Activated T-cell treated with anti-CD3 and anti-CD28 coated beads for 48 hours (primary cell): ENCODE results near the gene LEMD1.
"Not testable (repeated sequence)": the region's sequence is repeated elsewhere in the genome, so short reads cannot be mapped to it uniquely, and the experiment has no call there.

Experiments
- DNase-seq: peaks from one replicate; pipeline ENCODE4 v3.0.0-alpha.2; 2020; ENCODE audit warnings: low read depth

Gene LEMD1

DNA sequence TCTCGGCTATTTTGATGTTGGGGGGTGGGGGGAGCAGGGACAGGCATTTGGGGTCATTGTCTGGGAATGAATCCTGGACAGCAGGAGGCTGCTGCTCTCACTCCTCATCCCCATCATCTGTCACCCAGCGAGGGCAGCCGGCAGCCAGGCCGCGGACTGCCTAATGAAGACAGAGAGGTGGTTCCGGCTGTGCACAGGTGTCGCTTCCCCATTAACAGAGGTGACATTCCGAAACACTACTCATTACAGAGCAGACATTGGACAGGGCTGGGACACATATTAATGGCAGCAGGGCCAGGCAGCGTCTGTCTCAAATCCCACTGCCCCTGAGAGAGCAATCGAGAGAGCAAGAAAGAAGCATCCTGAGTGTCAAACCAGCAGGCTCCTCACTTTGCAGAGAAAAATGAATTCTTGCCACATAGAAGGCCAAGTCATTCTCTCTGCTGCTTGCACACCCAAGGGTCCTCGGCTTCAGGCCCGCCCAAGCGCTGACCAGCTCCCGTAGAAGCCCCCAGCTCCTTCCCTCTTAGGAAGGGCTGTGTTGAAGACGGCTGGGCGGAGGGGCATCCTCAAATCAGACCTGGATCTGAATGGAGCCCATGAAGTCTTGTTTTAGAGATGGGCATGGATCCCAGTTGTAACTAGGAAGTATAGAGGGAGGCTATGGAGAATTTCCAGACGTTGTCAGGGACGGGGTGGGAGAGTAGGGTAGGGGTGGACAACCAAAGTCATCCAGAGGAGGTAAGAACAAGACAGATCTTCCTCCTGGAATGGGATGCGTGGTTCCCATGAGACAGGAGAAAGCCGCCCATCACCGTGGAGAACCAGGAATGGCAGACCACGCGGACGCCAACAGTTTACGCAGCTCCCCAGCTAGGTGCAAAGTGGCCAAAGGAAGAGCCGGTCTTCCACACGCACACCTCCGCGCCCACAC lies 8.2 kb upstream of the LEMD1 start:
- DNase-seq, result no peak

DNA sequence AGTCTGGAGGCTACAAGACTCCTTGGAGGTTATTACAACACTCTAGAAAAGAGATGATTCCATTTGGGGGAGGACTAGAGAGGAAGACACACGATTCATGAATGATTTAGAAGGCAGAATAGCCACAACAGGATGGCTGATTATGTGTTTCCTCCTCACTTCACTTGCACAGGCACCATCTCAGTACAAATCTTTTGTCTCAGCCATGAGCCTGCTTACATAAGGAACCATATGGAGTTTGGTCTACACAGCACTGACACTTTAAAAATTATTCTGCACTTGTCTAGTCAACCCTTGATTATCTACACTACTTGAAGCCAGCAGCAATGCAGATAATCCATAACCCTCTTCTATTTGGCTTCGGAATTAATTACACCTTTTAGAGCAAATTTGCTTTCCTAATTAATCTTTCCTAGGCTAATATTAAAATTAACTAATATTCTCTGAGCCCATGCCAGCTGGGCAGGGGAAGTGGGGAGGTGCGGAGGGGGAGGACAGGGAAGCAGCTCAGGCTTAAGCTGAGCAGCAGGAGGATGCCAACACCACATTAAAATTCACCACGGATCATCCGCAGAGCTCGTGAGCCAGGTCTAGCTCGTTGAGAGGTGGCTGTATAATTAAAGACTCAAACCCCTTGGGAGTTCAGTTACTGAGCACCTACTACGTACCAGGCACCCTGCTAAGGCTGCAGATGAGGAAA lies 3.2 kb upstream of the LEMD1 start:
- DNase-seq, result no peak

DNA sequence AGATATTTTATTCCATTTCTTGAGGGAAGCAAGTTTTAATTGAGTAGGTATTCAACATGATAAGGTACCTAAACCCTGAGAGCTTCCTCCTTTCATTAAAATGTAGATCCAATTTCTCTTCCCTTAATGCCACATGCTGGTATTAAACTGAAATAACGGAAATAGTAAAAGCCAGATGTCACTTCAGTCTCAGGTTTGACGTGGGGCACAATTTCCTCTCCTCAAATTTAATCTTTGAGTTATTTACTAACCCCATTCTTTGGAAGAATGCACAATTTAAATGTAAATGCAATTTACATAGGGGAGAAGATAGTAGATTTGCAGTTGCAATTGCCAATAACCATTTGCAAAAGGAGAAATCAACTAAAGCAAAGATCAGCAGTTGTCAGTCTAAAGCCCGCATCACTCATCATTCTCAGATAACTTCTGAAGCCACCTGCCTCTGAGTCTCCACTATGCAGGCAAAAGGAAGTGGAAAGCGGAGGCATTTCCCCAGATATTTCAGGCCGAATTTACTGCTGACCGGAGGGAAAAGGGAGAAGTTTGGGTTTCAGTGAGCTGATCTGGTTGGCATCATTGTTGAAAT lies 2.1 kb upstream of the LEMD1 start:
- DNase-seq, result no peak

- DNase-seq, result no peak
Observed at GRCh38 chr1:205422993-205423642, 1.3 kb upstream of the LEMD1 start.

DNA sequence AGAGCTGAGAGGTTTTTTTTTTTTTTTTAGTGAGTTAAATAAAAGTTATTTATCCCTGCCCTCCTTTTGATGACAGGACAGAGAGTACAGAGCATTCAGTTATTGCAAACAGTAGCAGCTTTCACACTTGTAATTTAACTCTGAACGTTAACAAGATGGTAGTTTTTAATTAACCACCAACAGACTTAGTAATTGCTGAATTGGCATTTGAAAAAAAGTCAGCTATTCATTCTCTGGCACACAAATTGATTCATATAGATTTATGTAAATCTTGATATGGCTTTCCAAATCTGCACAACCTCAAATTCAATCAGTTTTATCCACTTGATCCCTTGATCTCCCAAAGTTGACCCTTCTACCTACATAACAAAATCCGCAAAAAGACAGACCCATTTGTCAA lies 918 bp downstream of the LEMD1 start:
- DNase-seq, result no peak

- no peak for DNase-seq
Observed at GRCh38 chr1:205417870-205418635, 3.8 kb downstream of the LEMD1 start.

DNA sequence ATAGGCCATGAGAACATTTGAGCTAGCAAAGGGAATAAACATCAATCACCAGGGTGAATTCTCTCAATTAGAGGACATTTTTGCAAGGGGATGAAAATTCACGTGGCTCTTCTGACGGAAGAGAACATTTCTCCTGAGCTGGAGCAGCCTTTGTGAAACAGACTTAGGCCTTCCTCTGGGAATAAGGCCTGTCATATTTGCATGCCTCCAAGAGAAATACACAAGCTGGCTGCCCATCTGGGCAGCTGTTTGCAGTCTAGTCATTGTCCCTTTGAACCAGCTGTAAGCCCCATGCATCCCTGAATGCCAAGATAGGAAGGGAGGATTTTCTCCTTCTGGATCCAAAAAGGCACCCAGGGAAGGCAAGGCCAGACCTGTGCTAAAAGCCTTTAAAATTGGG lies 5.5 kb downstream of the LEMD1 start:
- DNase-seq, result no peak

GRCh38 chr1:205410581-205411298 lies 11.1 kb downstream of the LEMD1 start:
- DNase-seq, result no peak

GRCh38 chr1:205407970-205408369 lies 13.9 kb downstream of the LEMD1 start:
- no peak for DNase-seq

DNA sequence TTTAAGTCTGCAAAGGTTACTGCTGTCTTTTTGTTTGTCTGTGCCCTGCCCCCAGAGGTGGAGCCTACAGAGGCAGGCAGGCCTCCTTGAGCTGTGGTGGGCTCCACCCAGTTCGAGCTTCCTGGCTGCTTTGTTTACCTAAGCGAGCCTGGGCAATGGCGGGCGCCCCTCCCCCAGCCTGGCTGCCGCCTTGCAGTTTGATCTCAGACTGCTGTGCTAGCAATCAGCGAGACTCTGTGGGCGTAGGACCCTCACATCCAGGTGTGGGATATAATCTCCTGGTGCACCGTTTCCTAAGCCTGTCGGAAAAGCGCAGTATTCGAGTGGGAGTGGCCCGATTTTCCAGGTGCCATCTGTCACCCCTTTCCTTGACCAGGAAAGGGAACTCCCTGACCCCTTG lies 15.6 kb downstream of the LEMD1 start:
- not testable (repeated sequence) for DNase-seq

- DNase-seq, result not testable (repeated sequence)
Observed at GRCh38 chr1:205404484-205404883, 17.4 kb downstream of the LEMD1 start.

DNA sequence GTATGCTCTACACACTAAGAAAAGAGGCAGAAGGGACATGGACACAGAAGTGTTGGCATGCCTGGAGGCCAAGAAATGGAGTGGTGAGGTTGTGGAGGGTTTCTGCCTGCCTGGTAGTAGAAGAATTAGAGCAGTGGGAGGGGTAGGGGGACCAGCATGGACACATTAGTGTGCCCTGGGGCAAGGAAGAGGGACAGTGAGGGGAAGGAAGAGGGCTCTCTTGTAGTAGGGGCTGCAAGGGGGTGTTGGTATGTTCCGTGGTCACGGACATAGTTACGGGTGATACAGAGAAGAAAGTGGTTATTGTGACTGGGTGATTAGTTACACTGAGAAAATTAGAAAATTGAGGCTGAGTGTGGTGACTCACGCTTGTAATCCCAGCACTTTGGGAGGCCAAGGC lies 23.3 kb downstream of the LEMD1 start:
- no peak for DNase-seq

- DNase-seq, result no peak
Observed at GRCh38 chr1:205396967-205397616, 24.8 kb downstream of the LEMD1 start.

GRCh38 chr1:205395616-205396015 lies 26.2 kb downstream of the LEMD1 start:
- no peak for DNase-seq

GRCh38 chr1:205392650-205393049 lies 29.2 kb downstream of the LEMD1 start:
- no peak for DNase-seq

GRCh38 chr1:205391386-205391785 lies 30.5 kb downstream of the LEMD1 start:
- no peak for DNase-seq

DNA sequence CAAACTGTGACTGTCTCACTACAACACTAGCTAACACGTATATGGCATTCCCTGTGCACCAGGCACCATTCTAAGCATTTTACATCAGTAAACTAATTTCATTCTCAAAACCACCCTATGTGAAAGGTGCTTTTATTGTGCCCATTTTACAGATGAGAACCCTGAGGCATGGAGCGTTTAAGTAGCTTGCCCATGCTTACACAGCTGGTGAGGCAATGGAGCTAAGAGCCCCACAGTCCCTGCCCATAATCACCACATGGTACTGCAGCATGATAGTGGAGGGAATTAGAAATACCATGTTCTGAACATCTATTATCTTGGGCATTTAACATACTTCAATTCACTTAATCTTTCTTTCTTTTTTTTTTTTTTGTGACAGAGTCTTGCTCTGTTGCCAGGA lies 34.0 kb downstream of the LEMD1 start:
- DNase-seq, result no peak

DNA sequence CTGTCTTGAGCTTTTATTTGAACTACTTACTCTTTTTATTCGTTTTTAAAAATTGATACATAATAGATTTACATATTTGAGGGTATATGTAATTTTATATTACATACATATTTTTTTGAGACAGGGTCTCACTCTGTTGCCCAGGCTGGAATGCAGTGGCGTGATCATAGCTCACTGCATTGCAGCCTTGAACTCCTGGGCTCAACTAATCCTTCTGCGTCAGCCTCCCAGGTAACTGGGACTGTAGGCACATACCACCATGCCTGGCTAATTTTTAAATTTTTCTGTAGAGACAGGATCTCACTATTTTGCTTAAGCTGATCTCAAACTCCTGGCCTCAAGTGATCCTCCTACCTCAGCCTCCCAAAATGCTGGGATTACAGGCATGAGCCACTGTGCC lies 38.9 kb downstream of the LEMD1 start:
- not testable (repeated sequence) for DNase-seq

DNA sequence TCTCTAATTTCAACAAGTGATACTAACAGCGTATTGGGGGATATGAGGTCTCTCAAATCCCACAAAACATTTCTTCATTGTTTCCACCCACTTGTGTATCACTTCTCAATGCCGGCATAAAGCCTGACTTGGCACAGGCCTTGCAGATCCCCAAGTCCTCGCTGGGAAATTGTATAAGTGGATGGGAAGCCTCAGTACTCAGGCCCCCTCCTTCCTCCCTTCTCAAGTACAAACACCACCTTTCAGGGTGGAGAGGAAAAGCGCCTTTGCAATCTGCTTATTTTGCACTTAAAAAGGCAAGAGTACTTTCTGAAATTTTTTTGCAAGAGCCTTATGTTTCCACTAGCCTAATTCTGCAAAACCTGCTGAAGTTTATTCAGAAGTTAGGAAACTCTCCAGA lies 39.3 kb downstream of the LEMD1 start:
- DNase-seq, result no peak

DNA sequence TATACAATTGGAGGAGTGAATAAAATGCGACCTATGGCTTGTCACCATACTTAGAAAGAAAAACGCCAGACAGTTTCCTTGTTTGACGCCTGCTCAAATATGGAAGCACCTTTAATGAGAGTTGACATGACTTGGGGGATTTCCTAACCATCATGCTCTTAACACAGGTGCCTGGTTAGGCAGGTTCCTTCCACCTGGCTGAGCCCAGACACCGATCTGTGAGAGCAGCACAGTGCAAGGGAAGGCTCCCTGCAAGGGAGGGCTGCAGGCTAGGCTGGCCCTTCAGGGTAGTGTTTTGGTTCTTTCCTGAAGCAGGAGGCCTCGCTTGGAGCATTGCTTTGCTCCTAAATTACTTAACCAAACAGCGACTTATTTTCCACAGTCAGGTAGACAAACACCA lies 40.6 kb downstream of the LEMD1 start:
- DNase-seq, result no peak

- DNase-seq, result no peak
Observed at GRCh38 chr1:205380882-205381281, 41.0 kb downstream of the LEMD1 start.
